Measurements from ENCODE around the gene KRTAP10-3. TPM values are rescaled to one million over a fixed set of nuclear protein-coding genes. Genes with fewer than 3 reads are reported as not detected.
"Not testable (repeated sequence)": the region's sequence is repeated elsewhere in the genome, so short reads cannot be mapped to it uniquely, and the experiment has no call there.

The KRTAP10-3 gene
- polyA plus RNA-seq, 1 experiment = not detected

GRCh38 chr21:44581158-44581557 lies 22.6 kb upstream of the KRTAP10-3 start:
- DNase-seq (ENCODE audit: low read depth, low spot score) = no peak
- Histone ChIP-seq H3K27me3 (ENCODE audit: control insufficient read depth, insufficient read depth, low read length) (no peaks in the 10 kb centered on the region), H3K27ac (ENCODE audit: low read depth, low read length) (no peak overlapping the region), H3K4me3 (ENCODE audit: low read depth, low read length) (no peak overlapping the region), H3K9me3 (ENCODE audit: control insufficient read depth, insufficient read depth, low read length) (peaks cover 30% of the 10 kb centered on the region)
- TF ChIP-seq, protein P1, sequence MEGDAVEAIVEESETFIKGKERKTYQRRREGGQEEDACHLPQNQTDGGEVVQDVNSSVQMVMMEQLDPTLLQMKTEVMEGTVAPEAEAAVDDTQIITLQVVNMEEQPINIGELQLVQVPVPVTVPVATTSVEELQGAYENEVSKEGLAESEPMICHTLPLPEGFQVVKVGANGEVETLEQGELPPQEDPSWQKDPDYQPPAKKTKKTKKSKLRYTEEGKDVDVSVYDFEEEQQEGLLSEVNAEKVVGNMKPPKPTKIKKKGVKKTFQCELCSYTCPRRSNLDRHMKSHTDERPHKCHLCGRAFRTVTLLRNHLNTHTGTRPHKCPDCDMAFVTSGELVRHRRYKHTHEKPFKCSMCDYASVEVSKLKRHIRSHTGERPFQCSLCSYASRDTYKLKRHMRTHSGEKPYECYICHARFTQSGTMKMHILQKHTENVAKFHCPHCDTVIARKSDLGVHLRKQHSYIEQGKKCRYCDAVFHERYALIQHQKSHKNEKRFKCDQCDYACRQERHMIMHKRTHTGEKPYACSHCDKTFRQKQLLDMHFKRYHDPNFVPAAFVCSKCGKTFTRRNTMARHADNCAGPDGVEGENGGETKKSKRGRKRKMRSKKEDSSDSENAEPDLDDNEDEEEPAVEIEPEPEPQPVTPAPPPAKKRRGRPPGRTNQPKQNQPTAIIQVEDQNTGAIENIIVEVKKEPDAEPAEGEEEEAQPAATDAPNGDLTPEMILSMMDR (IDR thresholded peaks at IDR 0.05; ENCODE audit: low read depth, low read length) = no peak
- ChIA-PET POLR2A (no interaction called here), CTCF (no interaction called here)

GRCh38 chr21:44580231-44580821 lies 21.7 kb upstream of the KRTAP10-3 start, which contains the start of gene KRTAP10-5:
KRTAP10-5 (minus strand) TSS chr21:44580604; CDS start chr21:44580578, 26 bp downstream.
- DNase-seq (ENCODE audit: low read depth, low spot score); H3K4me3 ChIP-seq (ENCODE audit: low read depth, low read length); H3K27ac ChIP-seq (ENCODE audit: low read depth, low read length); H3K27me3 ChIP-seq (ENCODE audit: control insufficient read depth, insufficient read depth, low read length); POLR2A ChIA-PET; CTCF ChIA-PET: not testable (repeated sequence)
- H3K9me3 ChIP-seq (ENCODE audit: control insufficient read depth, insufficient read depth, low read length) = peaks cover 30% of the 10 kb centered on the region

DNA sequence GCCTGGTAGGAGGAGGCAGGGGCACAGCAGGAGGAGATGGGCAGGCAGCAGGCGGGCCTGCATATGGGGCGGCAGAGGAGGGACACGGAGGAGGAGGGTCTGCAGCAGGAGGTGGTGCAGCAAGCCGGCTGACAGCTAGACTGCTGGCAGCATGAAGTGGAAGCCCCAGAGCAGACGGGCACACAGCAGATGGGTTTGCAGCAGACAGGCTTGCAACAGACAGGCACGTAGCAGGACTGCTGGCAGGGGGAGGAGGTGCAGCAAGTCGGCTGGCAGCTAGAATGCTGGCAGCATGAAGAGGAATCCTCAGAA lies 21.2 kb upstream of the KRTAP10-3 start:
- DNase-seq (ENCODE audit: low read depth, low spot score) = no peak
- ChIA-PET CTCF (no interaction called here), POLR2A (no interaction called here)
- peaks cover 30% of the 10 kb centered on the region for H3K9me3 ChIP-seq (ENCODE audit: control insufficient read depth, insufficient read depth, low read length)
- H3K27ac ChIP-seq (ENCODE audit: low read depth, low read length) = no peak overlapping the region
- H3K27me3 ChIP-seq (ENCODE audit: control insufficient read depth, insufficient read depth, low read length) = no peaks in the 10 kb centered on the region
- TF ChIP-seq, protein P1 (IDR thresholded peaks at IDR 0.05; ENCODE audit: low read depth, low read length) = no peak
- no peak overlapping the region for H3K4me3 ChIP-seq (ENCODE audit: low read depth, low read length)

DNA sequence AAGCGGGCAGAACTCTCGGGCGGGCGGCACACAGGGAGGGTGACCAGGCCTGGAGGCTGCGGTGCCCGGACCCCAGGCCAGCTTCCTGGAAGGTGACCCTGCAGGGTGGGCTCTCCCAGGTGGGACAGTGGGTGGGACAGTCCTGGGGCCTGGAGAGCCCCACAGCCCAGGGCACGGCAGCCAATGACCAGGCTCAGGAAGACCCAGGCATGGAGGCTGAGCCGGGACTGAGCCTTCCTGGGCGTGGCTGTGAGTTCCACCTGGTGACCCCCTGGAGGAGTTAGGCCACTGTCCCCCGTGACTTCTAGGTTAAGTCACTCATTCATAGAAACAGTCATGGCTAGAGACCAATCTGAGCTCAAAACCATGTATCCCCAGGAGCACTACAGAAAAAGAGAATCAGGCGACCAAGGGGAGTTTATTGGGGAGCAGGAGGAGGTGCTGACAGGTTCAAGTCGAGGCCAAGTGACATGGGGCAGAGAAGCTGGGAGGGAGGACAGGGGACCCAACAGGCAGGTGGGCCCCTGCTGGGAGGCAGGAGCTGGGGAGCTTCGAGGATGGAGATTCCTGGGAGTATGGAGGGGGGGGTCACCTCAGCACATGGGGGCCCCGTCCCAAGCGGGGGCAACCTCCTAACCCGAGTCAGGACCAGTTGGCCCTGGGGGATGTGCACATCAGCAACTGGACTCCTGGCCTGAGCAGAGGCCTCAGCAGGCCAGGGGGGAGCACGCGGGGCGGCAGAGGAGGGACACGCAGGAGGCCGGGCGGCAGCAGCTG lies 20.6 kb upstream of the KRTAP10-3 start:
- Histone ChIP-seq H3K27me3 (ENCODE audit: control insufficient read depth, insufficient read depth, low read length) (no peaks in the 10 kb centered on the region), H3K27ac (ENCODE audit: low read depth, low read length) (no peak overlapping the region), H3K9me3 (ENCODE audit: control insufficient read depth, insufficient read depth, low read length) (peaks cover 30% of the 10 kb centered on the region), H3K4me3 (ENCODE audit: low read depth, low read length) (no peak overlapping the region)
- POLR2A ChIA-PET = no interaction called here
- no peak for DNase-seq (ENCODE audit: low read depth, low spot score)
- TF ChIP-seq, protein P1 (IDR thresholded peaks at IDR 0.05; ENCODE audit: low read depth, low read length) = no peak
- CTCF ChIA-PET = no interaction called here

- POLR2A ChIA-PET = no interaction called here
- Histone ChIP-seq H3K27me3 (ENCODE audit: control insufficient read depth, insufficient read depth, low read length) (no peaks in the 10 kb centered on the region), H3K9me3 (ENCODE audit: control insufficient read depth, insufficient read depth, low read length) (peaks cover 30% of the 10 kb centered on the region), H3K27ac (ENCODE audit: low read depth, low read length) (no peak overlapping the region), H3K4me3 (ENCODE audit: low read depth, low read length) (no peak overlapping the region)
- TF ChIP-seq, protein P1 (IDR thresholded peaks at IDR 0.05; ENCODE audit: low read depth, low read length) = no peak
- CTCF ChIA-PET = no interaction called here
- DNase-seq (ENCODE audit: low read depth, low spot score) = no peak
These were observed 19.9 kb upstream of the KRTAP10-3 start for GRCh38 chr21:44578371-44579055.
